ENCODE measurements around the gene MRTFB. TPM values are rescaled to one million over a fixed set of nuclear protein-coding genes. Genes with fewer than 3 reads are reported as not detected.
"Not testable (repeated sequence)": the region's sequence is repeated elsewhere in the genome, so short reads cannot be mapped to it uniquely, and the experiment has no call there.

The MRTFB gene
- total RNA-seq, 1 donor from 2014 or later = 77.5 TPM

GRCh38 chr16:14182999-14183398 lies 111.9 kb downstream of the MRTFB start:
- Mint-ChIP-seq H3K27ac (no peak overlapping the region), H3K27me3 (ENCODE audit: low read depth) (no peaks in the 10 kb centered on the region), H3K36me3 (peaks cover 3% of the 10 kb centered on the region), H3K4me3 (no peak overlapping the region), H3K4me1 (peaks cover 53% of the 10 kb centered on the region), H3K9me3 (no peaks in the 10 kb centered on the region)
- no peak for DNase-seq (ENCODE audit: low spot score in 2 of 2, unreplicated experiment in 2 of 2)
- no peak for TF ChIP-seq CTCF (IDR thresholded peaks at IDR 0.05; ENCODE audit: unreplicated experiment)

DNA sequence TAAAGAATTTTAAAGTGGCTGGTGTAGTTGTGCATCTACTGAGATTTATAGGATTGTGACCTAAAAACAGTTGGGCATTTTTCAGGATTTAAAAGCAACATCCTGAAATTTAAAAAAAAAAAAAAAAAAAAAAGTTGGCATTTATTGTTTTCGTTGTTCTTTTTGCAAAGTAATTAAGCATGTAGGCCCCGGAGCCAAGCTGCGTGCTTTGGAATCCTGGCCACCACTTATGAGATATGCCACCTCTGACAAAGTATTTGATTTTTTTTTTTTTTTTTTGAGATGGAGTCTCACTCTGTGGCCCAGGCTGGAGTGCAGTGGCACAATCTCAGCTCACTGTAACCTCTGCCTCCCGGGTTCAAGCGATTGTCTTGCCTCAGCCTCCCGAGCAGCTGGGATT lies 112.8 kb downstream of the MRTFB start:
- not testable (repeated sequence) for H3K4me3 Mint-ChIP-seq; DNase-seq (ENCODE audit: low spot score in 2 of 2, unreplicated experiment in 2 of 2); H3K36me3 Mint-ChIP-seq; H3K27ac Mint-ChIP-seq; H3K27me3 Mint-ChIP-seq (ENCODE audit: low read depth); H3K9me3 Mint-ChIP-seq
- peaks cover 58% of the 10 kb centered on the region for H3K4me1 Mint-ChIP-seq

- Mint-ChIP-seq H3K27ac (peak overlapping the region; percentile 74), H3K4me3 (peak overlapping the region; percentile 57), H3K4me1 (peaks cover 65% of the 10 kb centered on the region), H3K27me3 (ENCODE audit: low read depth) (no peaks in the 10 kb centered on the region), H3K36me3 (no peaks in the 10 kb centered on the region), H3K9me3 (no peaks in the 10 kb centered on the region)
- DNase-seq (ENCODE audit: low spot score in 2 of 2, unreplicated experiment in 2 of 2) = peak in 1 of 2 experiments; percentile 43
- peak; percentile 7 for TF ChIP-seq CTCF (IDR thresholded peaks at IDR 0.05; ENCODE audit: unreplicated experiment)
Measured at GRCh38 chr16:14186007-14186794, 115.1 kb downstream of the MRTFB start.

GRCh38 chr16:14186795-14187221 lies 115.7 kb downstream of the MRTFB start:
- H3K27me3 Mint-ChIP-seq (ENCODE audit: low read depth) = no peaks in the 10 kb centered on the region
- no peaks in the 10 kb centered on the region for H3K36me3 Mint-ChIP-seq
- peak overlapping the region; percentile 57 for H3K4me3 Mint-ChIP-seq
- H3K27ac Mint-ChIP-seq = peak overlapping the region; percentile 74
- no peak for DNase-seq (ENCODE audit: low spot score in 2 of 2, unreplicated experiment in 2 of 2)
- TF ChIP-seq CTCF (IDR thresholded peaks at IDR 0.05; ENCODE audit: unreplicated experiment) = no peak
- H3K4me1 Mint-ChIP-seq = peaks cover 61% of the 10 kb centered on the region
- H3K9me3 Mint-ChIP-seq = no peaks in the 10 kb centered on the region

DNA sequence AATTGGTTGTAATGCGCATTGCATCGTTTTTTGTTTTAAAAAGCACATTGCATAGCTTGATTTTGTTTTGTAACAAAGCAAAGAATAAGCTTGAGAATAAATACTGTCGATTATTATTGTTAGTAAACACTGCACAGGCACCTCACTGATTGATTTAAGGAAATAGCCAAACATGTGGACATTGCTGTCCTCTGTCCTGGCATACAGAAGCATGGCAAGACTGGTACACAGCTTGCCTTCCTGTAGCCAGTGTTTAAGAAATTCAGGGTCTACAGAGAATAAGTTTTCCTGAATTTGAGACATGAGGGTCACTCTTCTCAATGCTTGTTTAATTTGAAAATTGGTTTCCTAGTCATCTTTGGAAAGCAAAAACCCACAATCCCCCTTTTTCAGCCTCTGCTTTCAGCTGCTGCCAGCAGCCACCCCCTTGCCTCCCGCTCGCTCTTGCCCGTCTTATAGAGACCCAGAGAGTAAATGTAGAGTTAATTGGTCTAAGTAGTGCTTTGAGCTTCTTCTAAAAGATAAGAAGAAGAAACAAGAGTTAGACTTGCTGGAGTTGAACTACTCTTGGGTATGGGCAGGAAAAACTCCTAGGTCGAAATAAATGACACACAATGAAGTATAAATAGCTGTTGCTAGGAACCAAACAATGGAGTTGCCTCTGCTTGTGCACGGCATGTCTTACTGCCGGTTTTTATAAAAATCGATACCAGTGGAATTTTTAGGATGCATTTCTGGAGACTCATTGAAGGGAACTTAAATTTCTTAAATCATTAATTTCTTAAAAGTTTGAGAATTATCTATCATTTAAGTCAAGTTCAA lies 116.6 kb downstream of the MRTFB start:
- no peak for TF ChIP-seq CTCF (IDR thresholded peaks at IDR 0.05; ENCODE audit: unreplicated experiment)
- H3K4me1 Mint-ChIP-seq = peaks cover 61% of the 10 kb centered on the region
- H3K27ac Mint-ChIP-seq = peak overlapping the region; percentile 67
- DNase-seq (ENCODE audit: low spot score in 2 of 2, unreplicated experiment in 2 of 2) = no peak
- H3K4me3 Mint-ChIP-seq = peak overlapping the region; percentile 57
- H3K9me3 Mint-ChIP-seq = no peaks in the 10 kb centered on the region
- H3K36me3 Mint-ChIP-seq = no peaks in the 10 kb centered on the region
- no peaks in the 10 kb centered on the region for H3K27me3 Mint-ChIP-seq (ENCODE audit: low read depth)

GRCh38 chr16:14193316-14193871 lies 122.3 kb downstream of the MRTFB start:
- peaks cover 7% of the 10 kb centered on the region for H3K9me3 Mint-ChIP-seq
- H3K4me3 Mint-ChIP-seq = no peak overlapping the region
- H3K4me1 Mint-ChIP-seq = peaks cover 49% of the 10 kb centered on the region
- no peak for DNase-seq (ENCODE audit: low spot score in 2 of 2, unreplicated experiment in 2 of 2)
- peaks cover 1% of the 10 kb centered on the region for H3K36me3 Mint-ChIP-seq
- no peaks in the 10 kb centered on the region for H3K27me3 Mint-ChIP-seq (ENCODE audit: low read depth)
- TF ChIP-seq CTCF (IDR thresholded peaks at IDR 0.05; ENCODE audit: unreplicated experiment) = no peak
- no peak overlapping the region for H3K27ac Mint-ChIP-seq
